CD4-positive, alpha-beta T cell treated with Interferon alpha-2 for 1 hour (primary cell): ENCODE measurements around the gene CAMTA1.

Experiments
- DNase-seq, 2 donors: peaks; one replicate each; pipeline ENCODE4 v3.0.0-alpha.2; 2020 to 2022

CAMTA1 gene

DNA sequence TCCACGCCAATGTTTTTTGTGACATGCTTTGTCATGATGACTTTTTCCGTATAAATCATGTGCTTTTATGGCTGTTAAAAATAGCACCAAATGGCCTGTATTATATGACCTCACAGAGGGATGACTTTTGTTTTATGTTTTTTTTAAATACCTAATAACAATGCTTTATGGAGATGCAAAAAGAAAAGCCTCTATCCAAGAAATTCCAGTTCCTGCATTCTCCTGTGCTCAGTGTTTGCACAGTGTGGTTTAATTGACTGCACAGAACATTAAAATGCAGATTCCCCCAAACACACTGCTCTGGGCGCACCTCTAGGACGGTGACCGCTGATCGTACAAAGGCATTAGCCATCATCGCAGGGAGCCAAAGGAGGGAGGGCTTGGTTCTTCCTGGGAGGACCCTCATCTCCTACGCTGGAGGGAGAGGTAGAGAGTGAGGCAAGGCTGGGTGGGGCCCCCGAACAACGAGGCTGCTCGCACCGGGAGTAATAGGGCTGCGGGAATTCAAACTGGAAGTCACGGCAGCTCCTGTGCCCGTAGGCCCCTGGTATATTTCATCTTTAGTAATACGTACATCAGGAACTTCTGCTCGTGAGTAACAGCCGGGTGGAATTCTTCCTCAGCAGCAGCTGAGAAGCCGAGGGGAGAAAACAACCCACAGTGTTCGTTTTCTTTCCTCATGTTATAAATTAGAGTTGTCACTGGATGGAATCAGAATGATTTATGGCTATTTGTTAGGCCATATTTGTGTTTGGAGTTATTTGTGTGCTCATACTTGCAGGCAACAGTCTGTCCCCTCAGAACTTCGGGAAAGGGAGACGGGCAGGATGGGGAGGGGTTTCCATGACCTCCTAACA is 465.6 kb downstream of the CAMTA1 start:
- no peak for DNase-seq

GRCh38 chr1:7251454-7251800 is 466.2 kb downstream of the CAMTA1 start:
- no peak for DNase-seq

GRCh38 chr1:7252411-7253117 is 467.3 kb downstream of the CAMTA1 start:
- DNase-seq, result no peak

DNA sequence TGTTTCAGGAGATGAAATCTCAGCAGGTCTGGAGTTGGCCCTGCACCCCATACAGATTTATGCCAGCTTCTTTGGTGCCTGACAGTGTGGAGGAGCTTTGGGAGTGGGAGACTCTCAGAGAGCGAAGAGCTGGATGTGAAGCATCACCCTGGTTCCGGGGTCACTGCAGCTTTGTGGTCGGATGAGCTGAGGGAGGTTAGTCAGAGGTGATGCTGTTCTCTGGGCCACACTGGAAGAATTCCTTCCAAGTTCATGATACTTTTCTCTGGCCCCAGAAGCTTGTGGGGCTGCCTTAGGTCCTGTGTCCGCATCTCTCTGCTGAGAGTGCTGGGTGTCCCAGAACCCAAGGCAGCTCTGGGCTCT is 467.8 kb downstream of the CAMTA1 start:
- no peak for DNase-seq

GRCh38 chr1:7253988-7254587 is 468.8 kb downstream of the CAMTA1 start:
- no peak for DNase-seq

- DNase-seq, result no peak
These were observed 470.2 kb downstream of the CAMTA1 start for GRCh38 chr1:7255303-7256058.

- DNase-seq, result no peak
These were observed 471.3 kb downstream of the CAMTA1 start for GRCh38 chr1:7256526-7256925.

- DNase-seq, result no peak
These were observed 472.0 kb downstream of the CAMTA1 start for GRCh38 chr1:7257225-7257624.

DNA sequence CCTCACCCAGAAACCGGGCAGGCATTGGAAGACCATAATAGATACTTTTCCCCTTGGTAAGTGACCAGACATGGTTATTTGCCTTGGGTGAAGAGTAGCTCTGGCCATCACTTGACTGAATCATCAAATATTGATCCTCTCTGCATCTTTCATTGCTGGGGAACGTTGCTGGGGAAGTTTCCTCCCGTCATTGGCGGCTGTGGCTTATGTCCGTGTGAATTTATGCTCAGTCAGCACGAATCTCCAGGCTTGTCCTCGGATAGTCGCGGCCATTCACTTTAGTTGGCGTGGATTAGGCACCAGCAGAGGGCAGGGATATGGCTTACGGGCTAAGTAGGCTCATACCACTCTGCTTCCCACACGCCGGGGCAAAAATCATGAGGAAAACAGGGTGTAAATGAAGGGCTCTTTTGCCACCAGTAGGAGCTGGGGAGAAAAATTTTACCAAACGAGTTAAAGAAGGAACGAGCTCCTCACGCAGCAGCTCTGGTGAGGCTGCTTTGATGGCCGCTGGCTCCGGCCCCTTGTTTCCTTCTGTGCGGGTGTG is 473.4 kb downstream of the CAMTA1 start:
- no peak for DNase-seq

DNA sequence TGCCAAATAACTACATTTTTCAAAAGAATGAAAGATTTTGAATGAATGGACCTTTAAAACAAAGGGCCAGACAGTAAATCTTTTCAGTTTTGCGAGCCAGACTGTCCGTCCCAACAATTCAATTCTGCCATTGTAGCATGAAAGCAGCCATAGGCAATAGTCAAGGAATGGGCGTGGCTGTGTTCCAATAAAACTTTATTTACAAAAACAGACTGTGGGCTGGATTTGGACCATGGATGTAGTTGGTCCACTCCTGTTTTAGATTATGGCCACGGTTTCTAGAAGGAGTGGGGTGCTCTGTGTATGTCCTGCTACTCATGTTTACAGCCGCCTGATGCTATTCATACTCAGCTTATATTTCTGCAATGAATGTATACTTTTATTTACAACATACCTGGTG is 474.7 kb downstream of the CAMTA1 start:
- no peak for DNase-seq

- no peak for DNase-seq
These were observed 476.2 kb downstream of the CAMTA1 start for GRCh38 chr1:7261490-7261889.

GRCh38 chr1:7262611-7263010 is 477.4 kb downstream of the CAMTA1 start:
- DNase-seq, result no peak

- no peak for DNase-seq
These were observed 478.0 kb downstream of the CAMTA1 start for GRCh38 chr1:7263021-7263960.

- DNase-seq, result no peak
These were observed 478.8 kb downstream of the CAMTA1 start for GRCh38 chr1:7264101-7264500.

DNA sequence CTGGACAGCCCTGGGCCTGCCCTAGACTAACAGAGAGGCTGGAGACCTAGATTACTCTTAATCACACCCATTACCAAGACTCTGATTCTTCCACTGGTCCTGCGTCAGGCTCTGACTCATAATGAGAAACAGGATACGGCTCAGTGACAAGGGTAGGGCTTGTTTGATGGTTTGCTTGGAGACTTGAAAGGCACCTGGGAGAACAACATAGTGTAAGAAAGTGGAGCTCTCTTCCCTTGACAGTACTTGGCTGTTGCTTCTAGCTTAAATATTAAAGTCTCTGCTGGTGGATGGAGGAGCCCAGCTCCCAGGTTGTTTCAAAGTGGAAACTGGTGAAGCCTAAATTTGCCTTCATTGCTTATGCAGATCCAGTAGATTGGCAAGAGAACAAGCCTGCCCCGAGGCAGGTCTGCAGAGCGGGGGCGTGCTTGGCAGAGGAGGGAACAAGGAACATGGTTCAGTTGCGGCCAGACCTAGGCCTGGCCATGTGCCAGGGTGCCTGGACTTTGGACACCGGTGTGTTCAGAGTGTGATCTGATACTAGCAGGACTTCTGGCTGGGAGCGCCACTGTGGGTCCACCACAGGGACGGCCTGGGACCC is 480.6 kb downstream of the CAMTA1 start:
- DNase-seq, result no peak

- DNase-seq, result no peak
These were observed 481.3 kb downstream of the CAMTA1 start for GRCh38 chr1:7266561-7266960.

DNA sequence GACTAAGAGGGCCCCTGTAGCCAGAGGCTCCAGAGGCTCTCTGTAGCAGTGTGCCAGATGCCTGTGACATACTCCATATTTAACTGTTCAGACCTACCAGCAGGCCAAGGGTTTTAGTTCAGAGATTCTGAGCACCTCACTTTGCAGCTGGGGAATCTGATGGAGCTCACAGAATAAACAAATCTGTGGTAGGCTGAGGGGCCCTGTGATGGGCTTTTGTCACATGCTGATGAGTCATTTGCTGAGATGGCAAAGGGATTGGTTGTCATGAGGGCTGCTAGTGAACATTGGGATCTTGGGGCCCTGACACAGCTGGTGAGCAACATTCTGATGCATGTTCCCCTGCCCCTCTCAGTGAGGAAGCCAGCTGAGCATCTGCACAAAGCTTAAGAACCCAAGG is 482.2 kb downstream of the CAMTA1 start:
- DNase-seq, result no peak

GRCh38 chr1:7268983-7269382 is 483.7 kb downstream of the CAMTA1 start:
- DNase-seq, result no peak

DNA sequence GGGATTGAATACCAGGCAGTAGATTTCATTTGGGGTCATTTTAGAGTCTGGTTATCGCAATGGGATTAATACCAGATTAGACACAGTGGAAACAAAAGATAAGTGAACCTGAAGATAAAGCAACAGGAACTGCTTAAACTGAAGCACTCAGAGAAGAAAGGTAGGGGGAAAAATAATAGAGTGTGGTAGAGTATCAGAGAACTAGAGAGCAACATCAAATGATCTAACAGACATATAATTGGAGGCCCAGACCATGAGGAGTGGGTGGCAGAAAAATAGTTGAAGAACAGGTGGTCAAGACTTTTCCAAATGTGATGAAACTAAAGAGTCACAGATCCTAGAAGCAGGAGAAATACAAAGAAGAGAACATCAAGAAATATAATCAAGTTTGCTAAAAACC is 484.3 kb downstream of the CAMTA1 start:
- no peak for DNase-seq

- no peak for DNase-seq
These were observed 489.0 kb downstream of the CAMTA1 start for GRCh38 chr1:7274256-7274655.

- no peak for DNase-seq
These were observed 492.8 kb downstream of the CAMTA1 start for GRCh38 chr1:7278045-7278444.
